Astrocyte of the cerebellum (primary cell): Measurements from ENCODE around the gene SCGB2B2.
"Not testable (repeated sequence)": the region's sequence is repeated elsewhere in the genome, so short reads cannot be mapped to it uniquely, and the experiment has no call there.

Experiments
- DNase-seq: peaks from one replicate; pipeline ENCODE4 v3.0.0-alpha.2; 2011; ENCODE audit warnings: low read depth
- H3K4me3 ChIP-seq: 2 replicates; pipeline ENCODE4 v1.5.1; 2011; ENCODE audit warnings: mild to moderate bottlenecking, low read depth, low read length, moderate library complexity
- CTCF ChIP-seq: IDR thresholded peaks from 2 replicates; pipeline ENCODE4 v1.5.1; 2012; ENCODE audit warnings: low read length, low read depth, moderate library complexity, mild to moderate bottlenecking; ENCODE audit errors: missing control alignments
- in situ Hi-C: cut with HindIII; loops from 2 replicates; pipeline ENCODE4 v1.10.0; 2017; ENCODE audit warnings: low sequenced_read_pairs

Gene SCGB2B2

GRCh38 chr19:34666200-34666957 is 10.6 kb downstream of the SCGB2B2 start:
- in situ Hi-C loops, result no loop called here
- TF ChIP-seq CTCF, result no peak
- no peak overlapping the region for H3K4me3 ChIP-seq
- DNase-seq, result no peak

- in situ Hi-C loops, DNase-seq, H3K4me3 ChIP-seq: not testable (repeated sequence)
Measured at GRCh38 chr19:34665275-34665674, 11.7 kb downstream of the SCGB2B2 start.

- TF ChIP-seq CTCF, result no peak
Measured at GRCh38 chr19:34664870-34665269, 12.1 kb downstream of the SCGB2B2 start.

GRCh38 chr19:34664168-34664567 is 12.8 kb downstream of the SCGB2B2 start:
- in situ Hi-C loops, result no loop called here
- no peak for DNase-seq
- no peak for TF ChIP-seq CTCF

More at GRCh38 chr19:34664870-34665269, 12.1 kb downstream of the SCGB2B2 start:
- H3K4me3 ChIP-seq, result no peak overlapping the region
- DNase-seq, result no peak
- in situ Hi-C loops, result no loop called here

GRCh38 chr19:34662919-34663318 is 14.0 kb downstream of the SCGB2B2 start:
- DNase-seq, result no peak
- in situ Hi-C loops, result no loop called here
- H3K4me3 ChIP-seq, result no peak overlapping the region
- TF ChIP-seq CTCF, result no peak

More at GRCh38 chr19:34664168-34664567, 12.8 kb downstream of the SCGB2B2 start:
- no peak overlapping the region for H3K4me3 ChIP-seq

- in situ Hi-C loops, result no loop called here
- DNase-seq, result no peak
- no peak for TF ChIP-seq CTCF
- no peak overlapping the region for H3K4me3 ChIP-seq
Measured at GRCh38 chr19:34661357-34661756, 15.6 kb downstream of the SCGB2B2 start.

GRCh38 chr19:34655651-34656050 is 21.3 kb downstream of the SCGB2B2 start:
- no peak for DNase-seq
- H3K4me3 ChIP-seq, result no peak overlapping the region
- TF ChIP-seq CTCF, result no peak
- in situ Hi-C loops, result no loop called here
